22Rv1 (cell line): ENCODE data around the gene KLHL18.

Experiments
- H3K27ac ChIP-seq: fragments of 450-650 bp; 2 replicates; pipeline ENCODE4 v1.5.1; 2017
- CTCF ChIP-seq: fragments of 450-650 bp; IDR thresholded peaks from 2 replicates; pipeline ENCODE4 v1.5.1; 2017; ENCODE audit warnings: mild to moderate bottlenecking
- ZFX ChIP-seq: fragments of 450-650 bp; IDR thresholded peaks from 2 replicates; pipeline ENCODE4 v1.6.1; 2017; ENCODE audit warnings: antibody characterized with exemption, borderline replicate concordance

Gene KLHL18

DNA sequence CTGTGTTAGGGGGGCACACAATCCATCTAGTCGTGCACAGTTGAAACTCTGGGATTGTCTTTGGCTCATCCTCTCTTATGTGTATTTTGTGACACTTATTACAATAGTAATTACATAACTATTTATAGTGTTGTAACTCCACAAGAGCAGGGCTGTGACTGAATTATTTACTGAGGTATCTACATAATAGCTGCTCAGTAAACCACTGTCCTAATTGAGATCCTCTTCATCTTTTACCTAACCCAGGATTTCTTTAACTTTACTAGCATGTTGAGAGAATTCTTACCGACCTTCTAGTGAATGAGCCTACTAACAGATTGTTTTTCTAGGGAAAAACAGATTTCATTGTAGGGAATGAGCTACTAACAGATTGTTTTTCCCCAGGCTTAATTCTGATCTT lies 11.1 kb downstream of the KLHL18 start:
- H3K27ac ChIP-seq, result no peak overlapping the region
- TF ChIP-seq CTCF (no peak), ZFX (no peak)

DNA sequence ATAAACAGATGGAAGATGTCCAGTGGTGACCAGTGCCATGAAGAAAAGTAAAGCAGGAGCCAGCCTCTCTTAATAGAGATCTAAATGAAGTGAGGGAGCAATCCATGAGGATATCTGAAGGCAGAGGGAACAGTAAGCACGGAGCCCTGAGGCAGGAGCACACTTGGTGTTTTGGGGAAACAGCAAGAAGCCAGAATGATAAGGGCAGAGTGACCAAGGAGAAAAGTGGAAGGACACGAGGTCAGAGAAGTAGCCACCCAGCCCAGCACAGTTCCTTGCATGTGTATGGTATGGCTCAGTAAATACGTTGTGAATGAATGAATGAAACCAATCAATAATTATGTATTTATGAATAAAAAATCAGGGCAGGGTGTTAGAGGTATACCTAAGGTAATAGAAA lies 11.6 kb downstream of the KLHL18 start:
- no peak for TF ChIP-seq ZFX
- no peak for TF ChIP-seq CTCF
- no peak overlapping the region for H3K27ac ChIP-seq

DNA sequence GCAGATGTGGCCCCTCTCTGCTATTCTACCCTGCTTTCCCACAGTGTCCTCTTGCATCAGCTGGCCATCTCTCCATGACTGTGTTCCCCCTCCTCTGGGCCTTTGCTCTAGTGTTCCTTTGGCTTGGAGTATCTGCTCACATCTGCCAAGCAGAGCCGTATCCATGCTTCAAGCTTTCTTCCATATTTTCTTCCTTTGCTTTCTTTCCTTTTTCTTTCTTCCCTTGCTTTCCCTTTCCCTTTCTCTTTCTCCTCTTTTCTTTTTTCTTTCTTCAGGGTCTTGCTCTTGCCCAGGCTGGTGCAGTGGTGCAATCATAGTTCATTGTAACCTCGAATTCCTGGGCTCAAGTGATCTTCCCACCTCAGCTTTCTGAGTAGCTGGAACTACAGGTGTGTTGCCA lies 12.6 kb downstream of the KLHL18 start:
- TF ChIP-seq ZFX (no peak), CTCF (no peak)
- H3K27ac ChIP-seq, result no peak overlapping the region

- TF ChIP-seq CTCF, result no peak
- TF ChIP-seq ZFX, result no peak
Measured at GRCh38 chr3:47295976-47296375, 13.2 kb downstream of the KLHL18 start.

GRCh38 chr3:47296562-47297302 lies 14.0 kb downstream of the KLHL18 start:
- H3K27ac ChIP-seq, result no peak overlapping the region
- TF ChIP-seq CTCF (no peak), ZFX (no peak)

More at GRCh38 chr3:47295976-47296375, 13.2 kb downstream of the KLHL18 start:
- no peak overlapping the region for H3K27ac ChIP-seq

GRCh38 chr3:47298439-47298838 lies 15.7 kb downstream of the KLHL18 start:
- TF ChIP-seq ZFX (no peak), CTCF (no peak)
- H3K27ac ChIP-seq, result no peak overlapping the region
